ENCODE results near the gene CTNNA3.

- TF ChIP-seq, protein P1, sequence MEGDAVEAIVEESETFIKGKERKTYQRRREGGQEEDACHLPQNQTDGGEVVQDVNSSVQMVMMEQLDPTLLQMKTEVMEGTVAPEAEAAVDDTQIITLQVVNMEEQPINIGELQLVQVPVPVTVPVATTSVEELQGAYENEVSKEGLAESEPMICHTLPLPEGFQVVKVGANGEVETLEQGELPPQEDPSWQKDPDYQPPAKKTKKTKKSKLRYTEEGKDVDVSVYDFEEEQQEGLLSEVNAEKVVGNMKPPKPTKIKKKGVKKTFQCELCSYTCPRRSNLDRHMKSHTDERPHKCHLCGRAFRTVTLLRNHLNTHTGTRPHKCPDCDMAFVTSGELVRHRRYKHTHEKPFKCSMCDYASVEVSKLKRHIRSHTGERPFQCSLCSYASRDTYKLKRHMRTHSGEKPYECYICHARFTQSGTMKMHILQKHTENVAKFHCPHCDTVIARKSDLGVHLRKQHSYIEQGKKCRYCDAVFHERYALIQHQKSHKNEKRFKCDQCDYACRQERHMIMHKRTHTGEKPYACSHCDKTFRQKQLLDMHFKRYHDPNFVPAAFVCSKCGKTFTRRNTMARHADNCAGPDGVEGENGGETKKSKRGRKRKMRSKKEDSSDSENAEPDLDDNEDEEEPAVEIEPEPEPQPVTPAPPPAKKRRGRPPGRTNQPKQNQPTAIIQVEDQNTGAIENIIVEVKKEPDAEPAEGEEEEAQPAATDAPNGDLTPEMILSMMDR (IDR thresholded peaks at IDR 0.05; ENCODE audit: low read depth, low read length, missing input control), result no peak
- no peak for TF ChIP-seq TAF1 (conservative IDR thresholded peaks at IDR 0.05)
- TF ChIP-seq EGR1 (IDR thresholded peaks at IDR 0.05; ENCODE audit: low read depth in 2 of 2), result no peak
- TF ChIP-seq RAD21 (IDR thresholded peaks at IDR 0.05), result no peak
- no peak for TF ChIP-seq YY1 (IDR thresholded peaks at IDR 0.05)
- TF ChIP-seq ATF3 (IDR thresholded peaks at IDR 0.05), result no peak
- no peak for TF ChIP-seq REST (IDR thresholded peaks at IDR 0.05)
- TF ChIP-seq MAX (IDR thresholded peaks at IDR 0.05), result no peak
- TF ChIP-seq, protein P2, sequence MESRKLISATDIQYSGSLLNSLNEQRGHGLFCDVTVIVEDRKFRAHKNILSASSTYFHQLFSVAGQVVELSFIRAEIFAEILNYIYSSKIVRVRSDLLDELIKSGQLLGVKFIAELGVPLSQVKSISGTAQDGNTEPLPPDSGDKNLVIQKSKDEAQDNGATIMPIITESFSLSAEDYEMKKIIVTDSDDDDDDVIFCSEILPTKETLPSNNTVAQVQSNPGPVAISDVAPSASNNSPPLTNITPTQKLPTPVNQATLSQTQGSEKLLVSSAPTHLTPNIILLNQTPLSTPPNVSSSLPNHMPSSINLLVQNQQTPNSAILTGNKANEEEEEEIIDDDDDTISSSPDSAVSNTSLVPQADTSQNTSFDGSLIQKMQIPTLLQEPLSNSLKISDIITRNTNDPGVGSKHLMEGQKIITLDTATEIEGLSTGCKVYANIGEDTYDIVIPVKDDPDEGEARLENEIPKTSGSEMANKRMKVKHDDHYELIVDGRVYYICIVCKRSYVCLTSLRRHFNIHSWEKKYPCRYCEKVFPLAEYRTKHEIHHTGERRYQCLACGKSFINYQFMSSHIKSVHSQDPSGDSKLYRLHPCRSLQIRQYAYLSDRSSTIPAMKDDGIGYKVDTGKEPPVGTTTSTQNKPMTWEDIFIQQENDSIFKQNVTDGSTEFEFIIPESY (IDR thresholded peaks at IDR 0.05), result no peak
These were observed 600.5 kb downstream of the CTNNA3 start for GRCh38 chr10:67095531-67095930.
